Measurements from ENCODE around the gene PLCB3.

Gene PLCB3

GRCh38 chr11:64249038-64249437, 2.3 kb upstream of the PLCB3 start:
- no peak for DNase-seq (ENCODE audit: low read depth, low spot score)
- no peak overlapping the region for H3K4me3 ChIP-seq (ENCODE audit: low read depth, low read length)
- no peak for TF ChIP-seq CTCF (IDR thresholded peaks at IDR 0.05; ENCODE audit: low read depth, low read length)
- in situ Hi-C loops (cut with HindIII; ENCODE audit: low sequenced_read_pairs) = no loop called here

DNA sequence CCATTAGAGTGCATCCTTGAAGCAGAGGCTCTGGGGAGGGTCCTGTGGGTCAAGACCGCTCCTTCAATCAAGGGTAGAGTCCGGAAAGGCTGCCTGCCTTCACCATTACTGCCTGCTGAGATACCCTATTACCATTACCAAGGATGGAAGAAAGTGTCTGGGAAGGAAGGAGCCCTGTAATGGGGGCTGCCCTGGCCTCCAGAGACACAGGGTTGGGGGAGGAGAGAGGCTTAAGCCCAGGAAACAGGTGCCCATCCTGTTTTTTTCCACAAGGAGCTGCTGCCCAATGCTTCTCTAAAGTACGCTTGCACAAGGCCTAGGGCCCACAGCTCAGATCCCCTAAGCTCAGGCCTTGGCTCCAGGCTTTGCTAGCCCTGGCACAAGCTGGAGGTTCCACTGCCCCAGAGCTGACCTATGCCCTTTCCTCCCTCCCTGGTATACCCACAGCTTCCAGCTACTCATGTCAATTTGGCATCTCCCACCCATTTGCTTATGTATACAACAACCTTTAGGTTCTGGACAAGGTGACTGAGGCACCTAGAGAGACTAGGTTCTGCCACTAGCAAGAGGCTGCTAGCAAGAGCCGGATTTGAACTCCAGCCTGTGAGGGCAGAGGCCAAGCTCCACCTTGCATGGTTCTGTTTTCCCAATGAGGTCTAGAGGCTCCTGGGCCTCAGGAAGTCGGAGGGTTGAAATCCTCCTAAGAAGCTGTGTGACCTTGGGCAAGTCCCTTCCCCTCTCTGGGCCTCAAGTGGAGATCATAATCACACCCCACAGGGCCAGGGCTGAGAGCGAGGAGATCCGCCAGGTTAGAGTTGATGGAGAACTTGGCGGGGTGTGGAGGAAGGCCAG, 1.5 kb upstream of the PLCB3 start:
- no peak overlapping the region for H3K4me3 ChIP-seq (ENCODE audit: low read depth, low read length)
- DNase-seq (ENCODE audit: low read depth, low spot score) = no peak
- in situ Hi-C loops (cut with HindIII; ENCODE audit: low sequenced_read_pairs) = no loop called here
- TF ChIP-seq CTCF (IDR thresholded peaks at IDR 0.05; ENCODE audit: low read depth, low read length) = no peak

DNA sequence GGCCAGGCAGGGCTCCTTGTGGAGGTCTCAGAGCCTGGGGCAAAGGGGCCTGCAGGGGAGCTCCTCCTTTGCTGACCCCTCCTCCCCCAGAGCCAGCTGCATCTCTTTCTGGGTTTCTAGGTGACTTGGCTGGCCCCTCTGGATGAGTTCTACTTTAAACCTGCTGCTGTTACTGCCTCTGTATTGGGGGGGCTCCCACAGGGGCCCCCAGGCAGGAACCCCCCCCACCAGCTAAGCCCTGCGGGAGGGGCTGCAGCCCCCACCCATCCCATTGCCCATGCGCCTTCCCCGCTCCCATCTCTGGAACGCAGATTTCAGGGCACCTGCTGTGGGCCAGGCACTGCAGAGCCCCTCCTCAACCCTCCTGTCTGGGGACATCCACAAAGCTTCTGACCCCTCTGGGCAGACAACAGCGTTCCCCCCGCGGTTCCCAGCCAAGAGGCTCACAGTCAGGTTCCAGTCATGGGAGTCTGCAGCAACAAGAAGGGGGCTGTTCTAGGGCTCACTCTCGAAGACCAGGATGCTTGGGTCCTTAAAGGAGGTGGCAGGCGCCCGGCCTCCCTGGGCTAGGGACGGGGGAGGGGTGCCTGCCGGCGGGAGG, 815 bp upstream of the PLCB3 start:
- no peak for DNase-seq (ENCODE audit: low read depth, low spot score)
- in situ Hi-C loops (cut with HindIII; ENCODE audit: low sequenced_read_pairs) = no loop called here
- TF ChIP-seq CTCF (IDR thresholded peaks at IDR 0.05; ENCODE audit: low read depth, low read length) = no peak
- H3K4me3 ChIP-seq (ENCODE audit: low read depth, low read length) = peak overlapping the region; percentile 50

- no peak for DNase-seq (ENCODE audit: low read depth, low spot score)
- peak overlapping the region; percentile 63 for H3K4me3 ChIP-seq (ENCODE audit: low read depth, low read length)
- TF ChIP-seq CTCF (IDR thresholded peaks at IDR 0.05; ENCODE audit: low read depth, low read length) = no peak
- in situ Hi-C loops (cut with HindIII; ENCODE audit: low sequenced_read_pairs) = no loop called here
These were observed 348 bp downstream of the PLCB3 start for GRCh38 chr11:64251753-64252002.

DNA sequence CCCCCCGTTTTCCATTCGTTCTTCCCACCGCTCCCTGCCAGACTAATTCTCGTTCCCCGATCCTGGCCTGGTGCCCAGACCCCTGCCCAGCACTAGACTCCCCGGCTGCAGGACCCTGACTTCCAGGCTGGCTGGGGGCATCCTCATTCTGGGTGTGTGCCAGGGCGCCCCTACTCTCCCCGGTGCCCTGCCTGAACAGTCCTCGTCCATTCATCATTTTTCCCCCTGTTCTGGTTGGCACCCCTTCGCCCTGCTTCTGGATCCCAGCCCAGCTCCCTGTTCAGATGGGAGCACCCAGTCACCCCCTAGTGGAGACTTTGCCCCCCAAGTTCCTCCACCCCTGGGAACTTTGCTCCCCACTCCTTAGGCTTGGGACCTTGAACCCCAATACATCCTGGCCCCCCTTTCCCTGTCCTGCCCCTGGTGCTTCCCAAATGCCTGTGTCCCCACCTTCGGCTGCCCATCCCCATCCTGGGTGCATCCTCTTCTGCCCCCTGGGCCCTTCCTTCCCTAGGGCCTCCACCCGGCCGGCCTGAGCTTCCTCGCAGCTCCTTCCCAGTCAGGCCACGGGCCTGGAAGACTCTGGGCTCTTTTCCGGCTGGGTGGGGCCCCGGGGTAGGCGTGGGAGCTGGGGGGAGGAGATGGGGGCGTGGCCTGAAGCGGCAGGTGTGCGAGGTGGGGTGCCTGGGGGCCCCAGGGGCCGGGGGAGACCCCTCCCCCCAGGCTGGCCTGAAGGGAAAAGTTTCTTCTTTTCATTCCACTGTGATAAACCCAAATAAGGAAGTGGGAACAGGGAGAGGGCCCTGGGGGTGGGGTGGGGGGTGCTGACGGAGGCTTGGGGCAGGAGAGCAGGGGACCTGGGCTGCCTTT, 908 bp downstream of the PLCB3 start:
- DNase-seq (ENCODE audit: low read depth, low spot score) = no peak
- peak overlapping the region; percentile 63 for H3K4me3 ChIP-seq (ENCODE audit: low read depth, low read length)
- in situ Hi-C loops (cut with HindIII; ENCODE audit: low sequenced_read_pairs) = no loop called here
- TF ChIP-seq CTCF (IDR thresholded peaks at IDR 0.05; ENCODE audit: low read depth, low read length) = peak; percentile 45

GRCh38 chr11:64253043-64253442, 1.7 kb downstream of the PLCB3 start:
- no peak for TF ChIP-seq CTCF (IDR thresholded peaks at IDR 0.05; ENCODE audit: low read depth, low read length)
- in situ Hi-C loops (cut with HindIII; ENCODE audit: low sequenced_read_pairs) = no loop called here
- no peak for DNase-seq (ENCODE audit: low read depth, low spot score)
- H3K4me3 ChIP-seq (ENCODE audit: low read depth, low read length) = no peak overlapping the region
